Measurements from ENCODE around the gene PLSCR5.

- TF ChIP-seq POLR2A (IDR thresholded peaks at IDR 0.05; ENCODE audit: low read depth), result no peak
- no peak for TF ChIP-seq CTCF (IDR thresholded peaks at IDR 0.05)
Measured at GRCh38 chr3:146605106-146605505, at the start of gene PLSCR5.
